Body of pancreas (tissue), 4 donors: Measurements from ENCODE around the gene TNFRSF4.

Source experiments
- CTCF ChIP-seq, 7 experiments: fragments of 450-650 bp in 4 of 7; fragments of 200-600 bp in 3 of 7; sonication (generic) in 3 of 7; IDR thresholded peaks; one replicate each; pipeline ENCODE4 v1.5.1; 2016 to 2019; ENCODE audit warnings: antibody characterized with exemption in 7 of 7
- POLR2A ChIP-seq, 3 donors: fragments of 450-650 bp; IDR thresholded peaks; one replicate each; pipeline ENCODE4 v1.6.1; 2016; ENCODE audit warnings: antibody characterized with exemption in 3 of 3, mild to moderate bottlenecking in 2 of 3

GRCh38 chr1:1179983-1180861, 33.7 kb downstream of the TNFRSF4 start:
- TF ChIP-seq CTCF (IDR thresholded peaks at IDR 0.05), result no peak
- TF ChIP-seq POLR2A (IDR thresholded peaks at IDR 0.05), result no peak
